ENCODE results near the gene MBOAT7.

- TF ChIP-seq CTCF (conservative IDR thresholded peaks at IDR 0.05 in 1 of 2, IDR thresholded peaks at IDR 0.05 in 1 of 2; ENCODE audit: extremely low read depth in 1 of 2, insufficient read depth in 1 of 2, low read depth in 1 of 2, low read length in 2 of 2), result no peak
- TF ChIP-seq EZH2 (IDR thresholded peaks at IDR 0.05; ENCODE audit: borderline replicate concordance, low read length), result no peak
These were observed 43.7 kb downstream of the MBOAT7 start for GRCh38 chr19:54145541-54146158.

Data from mammary epithelial cell (primary cell).